Adrenal gland (tissue), 5 donors: Measurements from ENCODE around the gene PHF21A.

Source experiments
- CTCF ChIP-seq, 6 experiments: fragments of 450-650 bp in 4 of 6; fragments of 200-600 bp in 2 of 6; sonication (generic) in 1 of 6; IDR thresholded peaks; 1 replicate in 5 of 6; 2 replicates in 1 of 6; pipeline versions ENCODE4 v1.5.1 to v1.8.0; 2016 to 2021; ENCODE audit warnings: antibody characterized with exemption in 6 of 6, mild to moderate bottlenecking in 2 of 6, moderate library complexity in 1 of 6
- POLR2A ChIP-seq, 2 donors: fragments of 450-650 bp; IDR thresholded peaks; one replicate each; pipeline ENCODE4 v1.6.1; 2017; ENCODE audit warnings: antibody characterized with exemption in 2 of 2, mild to moderate bottlenecking in 2 of 2, moderate library complexity in 1 of 2
- donor health status: DM: no; HTN: no; CAD: no.

DNA sequence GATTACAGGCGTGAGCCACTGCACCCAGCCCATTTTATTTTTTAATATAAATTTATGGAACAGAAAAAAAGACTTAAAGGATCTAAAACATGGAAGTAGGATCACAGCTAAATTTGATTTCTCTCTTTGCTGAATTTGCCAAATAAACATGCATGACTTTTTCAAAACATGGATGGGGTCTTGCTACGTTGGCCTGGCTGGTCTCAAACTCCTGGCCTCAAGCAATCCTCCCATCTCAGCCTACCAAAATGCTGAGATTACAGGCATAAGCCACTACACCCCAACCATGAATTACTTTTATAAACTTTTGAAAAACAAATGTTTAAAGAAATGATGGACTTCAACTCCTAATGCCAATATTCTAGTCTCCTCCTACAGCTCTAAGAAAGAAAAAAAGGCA is 61.2 kb downstream of the PHF21A start:
- TF ChIP-seq CTCF (IDR thresholded peaks at IDR 0.05) (no peak), POLR2A (IDR thresholded peaks at IDR 0.05) (no peak)
